Nephron progenitor cell (in vitro differentiated cells): Measurements from ENCODE around the gene USP4.
A peak's percentile ranks its signal among the peaks of the same experiment; 100 is the strongest.

ENCODE experiments used
- DNase-seq: peaks from one replicate; pipeline ENCODE4 v3.0.0; 2021
- H3K27ac Mint-ChIP-seq: 2 replicates; pipeline ENCODE4 v1.8.0; 2021; ENCODE audit warnings: mild to moderate bottlenecking, moderate library complexity, mixed read lengths
- H3K27me3 Mint-ChIP-seq: 2 replicates; pipeline ENCODE4 v1.8.0; 2021; ENCODE audit warnings: mild to moderate bottlenecking, low read depth, mixed read lengths; ENCODE audit not compliant: poor library complexity
- H3K36me3 Mint-ChIP-seq: 2 replicates; pipeline ENCODE4 v1.8.0; 2021; ENCODE audit warnings: low read depth, mixed read lengths
- H3K4me1 Mint-ChIP-seq: 2 replicates; pipeline ENCODE4 v1.8.0; 2021; ENCODE audit warnings: mixed read lengths
- H3K4me3 Mint-ChIP-seq: 2 replicates; pipeline ENCODE4 v1.8.0; 2021; ENCODE audit warnings: mild to moderate bottlenecking, moderate library complexity, mixed read lengths
- H3K9me3 Mint-ChIP-seq: 2 replicates; pipeline ENCODE4 v1.8.0; 2021; ENCODE audit warnings: mild to moderate bottlenecking, moderate library complexity, mixed read lengths
- CTCF ChIP-seq: fragments of 200-600 bp; sonication (generic); IDR thresholded peaks from 2 replicates; pipeline ENCODE4 v1.5.0; 2021; ENCODE audit warnings: antibody characterized with exemption

USP4 gene

GRCh38 chr3:49385617-49386016 lies 45.8 kb upstream of the USP4 start:
- DNase-seq: no peak
- Mint-ChIP-seq H3K9me3 (peaks cover 4% of the 10 kb centered on the region), H3K36me3 (peaks cover 44% of the 10 kb centered on the region), H3K27me3 (no peaks in the 10 kb centered on the region), H3K4me3 (no peak overlapping the region), H3K4me1 (no peaks in the 10 kb centered on the region), H3K27ac (no peak overlapping the region)
- TF ChIP-seq CTCF: no peak

- H3K9me3 Mint-ChIP-seq: peaks cover 13% of the 10 kb centered on the region
- no peak overlapping the region for H3K4me3 Mint-ChIP-seq
- H3K27ac Mint-ChIP-seq: peak overlapping the region; percentile 44
- DNase-seq: no peak
- peaks cover 3% of the 10 kb centered on the region for H3K4me1 Mint-ChIP-seq
- H3K36me3 Mint-ChIP-seq: peaks cover 51% of the 10 kb centered on the region
- TF ChIP-seq CTCF: no peak
- H3K27me3 Mint-ChIP-seq: no peaks in the 10 kb centered on the region
Measured at GRCh38 chr3:49383387-49383786, 43.5 kb upstream of the USP4 start.

- no peak for TF ChIP-seq CTCF
- Mint-ChIP-seq H3K27me3 (no peaks in the 10 kb centered on the region), H3K27ac (no peak overlapping the region), H3K9me3 (peaks cover 22% of the 10 kb centered on the region), H3K4me1 (peaks cover 4% of the 10 kb centered on the region), H3K36me3 (peaks cover 51% of the 10 kb centered on the region), H3K4me3 (no peak overlapping the region)
- no peak for DNase-seq
Measured at GRCh38 chr3:49378249-49378895, 38.5 kb upstream of the USP4 start.

GRCh38 chr3:49377483-49377882 lies 37.6 kb upstream of the USP4 start:
- DNase-seq: no peak
- H3K27ac Mint-ChIP-seq: no peak overlapping the region
- peaks cover 9% of the 10 kb centered on the region for H3K4me1 Mint-ChIP-seq

GRCh38 chr3:49371946-49372345 lies 32.1 kb upstream of the USP4 start:
- peak overlapping the region; percentile 85 for H3K27ac Mint-ChIP-seq

More at GRCh38 chr3:49377483-49377882, 37.6 kb upstream of the USP4 start:
- peaks cover 57% of the 10 kb centered on the region for H3K36me3 Mint-ChIP-seq
- H3K27me3 Mint-ChIP-seq: no peaks in the 10 kb centered on the region
- no peak overlapping the region for H3K4me3 Mint-ChIP-seq
- H3K9me3 Mint-ChIP-seq: peaks cover 20% of the 10 kb centered on the region
- no peak for TF ChIP-seq CTCF

More at GRCh38 chr3:49371946-49372345, 32.1 kb upstream of the USP4 start:
- H3K9me3 Mint-ChIP-seq: peaks cover 3% of the 10 kb centered on the region
- H3K36me3 Mint-ChIP-seq: peaks cover 73% of the 10 kb centered on the region
- TF ChIP-seq CTCF: no peak
- H3K4me1 Mint-ChIP-seq: peaks cover 10% of the 10 kb centered on the region
- H3K4me3 Mint-ChIP-seq: no peak overlapping the region
- H3K27me3 Mint-ChIP-seq: peaks cover 3% of the 10 kb centered on the region
- no peak for DNase-seq
